Gastrocnemius medialis (tissue), 4 donors: ENCODE data around the gene DHRS9. TPM values are rescaled to one million over a fixed set of nuclear protein-coding genes. Genes with fewer than 3 reads are reported as not detected.

Source experiments
- ATAC-seq, 2 donors: fragments of 150-250 bp; one replicate each; pipeline ENCODE4 v1.9.1; 2016
- DNase-seq, 2 donors: peaks; one replicate each; pipeline ENCODE4 v3.0.0-alpha.2; 2019
- H3K27ac ChIP-seq, 4 donors: fragments of 200-600 bp; sonication (generic); 1 replicate in 1 of 4; 2 replicates in 3 of 4; pipeline ENCODE4 v1.5.1; 2016 to 2018; ENCODE audit warnings: mild to moderate bottlenecking in 2 of 4, moderate library complexity in 1 of 4
- H3K27me3 ChIP-seq, 3 donors: fragments of 200-600 bp; sonication (generic) in 2 of 3; 1 replicate in 1 of 3; 2 replicates in 2 of 3; pipeline versions ENCODE4 v1.5.1 to v1.6.0; 2016 to 2019; ENCODE audit warnings: mild to moderate bottlenecking in 1 of 3, moderate library complexity in 1 of 3
- H3K36me3 ChIP-seq, 2 donors: fragments of 200-600 bp; sonication (generic) in 1 of 2; one replicate each; pipeline ENCODE4 v1.5.1; 2017 to 2018
- H3K4me1 ChIP-seq, 2 donors: fragments of 200-600 bp; sonication (generic) in 1 of 2; one replicate each; pipeline ENCODE4 v1.5.1; 2016 to 2017; ENCODE audit warnings: mild to moderate bottlenecking in 2 of 2
- H3K4me3 ChIP-seq, 4 donors: fragments of 200-600 bp; sonication (generic) in 3 of 4; 1 replicate in 1 of 4; 2 replicates in 3 of 4; pipeline ENCODE4 v1.5.1; 2016 to 2019; ENCODE audit warnings: mild to moderate bottlenecking in 2 of 4
- H3K9me3 ChIP-seq, 3 donors: fragments of 200-600 bp; sonication (generic) in 2 of 3; 1 replicate in 1 of 3; 2 replicates in 2 of 3; pipeline ENCODE4 v1.5.1; 2016 to 2019
- POLR2A ChIP-seq, 2 donors: fragments of 450-650 bp; IDR thresholded peaks; one replicate each; pipeline ENCODE4 v1.6.1; 2017; ENCODE audit warnings: antibody characterized with exemption in 2 of 2, mild to moderate bottlenecking in 2 of 2, moderate library complexity in 2 of 2
- in situ Hi-C, 4 donors: fragments of 200-750 bp; cut with MboI; loops; one replicate each; pipeline versions ENCODE4 v1.15.0 to v1.8.0; 2017; ENCODE audit warnings: low sequenced_read_pairs in 4 of 4
- intact Hi-C: fragments of 100-400 bp; cut with DNase I; formaldehyde crosslinking; loops from one replicate; pipeline ENCODE4 v1.15.1; 2023; ENCODE audit warnings: low total_unique reads
- total RNA-seq, 4 donors: library from RNA; depleted of rRNA; stranded (reverse); fragments of >200 nt; gene quantifications; one replicate each; pipeline versions ENCODE4 v1.1.0 to v1.2.3, GENCODE V29; 2016
- TF ChIP-seq, protein P1 (sequence below), 5 experiments: fragments of 450-650 bp in 3 of 5; fragments of 200-600 bp in 2 of 5; sonication (generic) in 2 of 5; IDR thresholded peaks in 4 of 5; conservative IDR thresholded peaks in 1 of 5; 1 replicate in 4 of 5; 2 replicates in 1 of 5; pipeline ENCODE4 v1.5.1; 2016 to 2019; ENCODE audit warnings: antibody characterized with exemption in 5 of 5, mild to moderate bottlenecking in 3 of 5, moderate library complexity in 3 of 5

The DHRS9 gene
- total RNA-seq, 4 donors from 2014 or later: 0.23 to 0.68 (median 0.33) TPM; not detected in 1

DNA sequence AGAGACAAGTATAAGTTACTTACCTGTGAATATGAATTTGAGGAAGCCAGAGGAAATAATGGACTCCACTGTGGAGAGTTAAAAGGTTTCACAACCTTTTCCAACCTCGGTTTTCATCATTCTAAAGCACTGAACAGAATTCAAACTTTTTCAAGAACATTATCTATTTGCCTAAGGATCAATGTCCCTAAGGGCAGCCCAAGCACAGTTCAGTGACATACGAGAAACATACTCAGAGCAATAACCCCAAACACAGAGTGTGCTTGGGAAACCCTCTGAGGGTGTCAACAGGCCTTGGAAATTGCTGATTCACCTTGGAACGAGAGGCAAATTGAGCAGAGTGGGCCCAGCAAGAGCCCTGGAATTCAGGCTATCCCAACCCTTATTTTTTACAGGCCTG is 38.2 kb upstream of the DHRS9 start, which contains the start of gene ABCB11:
Gene ABCB11, minus strand, starts transcription at position 123 of the 400 bp plus-strand sequence. CDS start 13,199 bp downstream, outside the sequence.
- Histone ChIP-seq H3K27me3 (no peaks in the 10 kb centered on the region), H3K9me3 (no peaks in the 10 kb centered on the region), H3K4me1 (no peaks in the 10 kb centered on the region), H3K36me3 (no peaks in the 10 kb centered on the region), H3K4me3 (no peak within 1 kb of the TSS), H3K27ac (no peak within 1 kb of the TSS)
- intact Hi-C loops: no loop called here
- ATAC-seq (no peak), DNase-seq (no peak)
- in situ Hi-C loops: no loop called here
- no peak for TF ChIP-seq POLR2A (IDR thresholded peaks at IDR 0.05)
- TF ChIP-seq, protein P1, sequence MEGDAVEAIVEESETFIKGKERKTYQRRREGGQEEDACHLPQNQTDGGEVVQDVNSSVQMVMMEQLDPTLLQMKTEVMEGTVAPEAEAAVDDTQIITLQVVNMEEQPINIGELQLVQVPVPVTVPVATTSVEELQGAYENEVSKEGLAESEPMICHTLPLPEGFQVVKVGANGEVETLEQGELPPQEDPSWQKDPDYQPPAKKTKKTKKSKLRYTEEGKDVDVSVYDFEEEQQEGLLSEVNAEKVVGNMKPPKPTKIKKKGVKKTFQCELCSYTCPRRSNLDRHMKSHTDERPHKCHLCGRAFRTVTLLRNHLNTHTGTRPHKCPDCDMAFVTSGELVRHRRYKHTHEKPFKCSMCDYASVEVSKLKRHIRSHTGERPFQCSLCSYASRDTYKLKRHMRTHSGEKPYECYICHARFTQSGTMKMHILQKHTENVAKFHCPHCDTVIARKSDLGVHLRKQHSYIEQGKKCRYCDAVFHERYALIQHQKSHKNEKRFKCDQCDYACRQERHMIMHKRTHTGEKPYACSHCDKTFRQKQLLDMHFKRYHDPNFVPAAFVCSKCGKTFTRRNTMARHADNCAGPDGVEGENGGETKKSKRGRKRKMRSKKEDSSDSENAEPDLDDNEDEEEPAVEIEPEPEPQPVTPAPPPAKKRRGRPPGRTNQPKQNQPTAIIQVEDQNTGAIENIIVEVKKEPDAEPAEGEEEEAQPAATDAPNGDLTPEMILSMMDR (IDR thresholded peaks at IDR 0.05 in 4 of 5, conservative IDR thresholded peaks at IDR 0.05 in 1 of 5): no peak

DNA sequence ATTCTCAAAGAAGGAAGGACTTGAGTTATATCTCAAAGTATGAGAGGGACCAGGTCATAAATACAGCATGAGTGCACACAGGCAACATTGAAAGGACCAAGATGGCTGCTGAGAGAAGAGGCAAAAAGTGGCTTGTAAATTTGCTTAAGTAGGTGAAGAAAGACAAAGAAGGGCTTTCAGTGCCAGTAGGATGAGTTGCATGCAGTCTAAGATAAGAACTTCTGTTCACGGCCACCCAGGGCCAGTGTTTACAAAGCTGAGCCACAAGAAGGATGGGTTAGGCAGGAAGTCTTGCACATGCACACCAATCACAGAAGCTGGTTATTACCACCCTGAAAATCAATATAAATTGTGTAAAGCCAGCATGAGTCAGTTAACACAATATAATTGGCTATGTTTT is 35.1 kb upstream of the DHRS9 start:
- DNase-seq (no peak), ATAC-seq (no peak)
- in situ Hi-C loops: no loop called here
- intact Hi-C loops: no loop called here
- no peaks in the 10 kb centered on the region for H3K27me3 ChIP-seq
- no peaks in the 10 kb centered on the region for H3K36me3 ChIP-seq
- TF ChIP-seq POLR2A (IDR thresholded peaks at IDR 0.05): no peak
- TF ChIP-seq, protein P1 (IDR thresholded peaks at IDR 0.05 in 4 of 5, conservative IDR thresholded peaks at IDR 0.05 in 1 of 5): no peak
- H3K9me3 ChIP-seq: no peaks in the 10 kb centered on the region
- H3K27ac ChIP-seq: no peak overlapping the region
- H3K4me1 ChIP-seq: no peaks in the 10 kb centered on the region
- no peak overlapping the region for H3K4me3 ChIP-seq

DNA sequence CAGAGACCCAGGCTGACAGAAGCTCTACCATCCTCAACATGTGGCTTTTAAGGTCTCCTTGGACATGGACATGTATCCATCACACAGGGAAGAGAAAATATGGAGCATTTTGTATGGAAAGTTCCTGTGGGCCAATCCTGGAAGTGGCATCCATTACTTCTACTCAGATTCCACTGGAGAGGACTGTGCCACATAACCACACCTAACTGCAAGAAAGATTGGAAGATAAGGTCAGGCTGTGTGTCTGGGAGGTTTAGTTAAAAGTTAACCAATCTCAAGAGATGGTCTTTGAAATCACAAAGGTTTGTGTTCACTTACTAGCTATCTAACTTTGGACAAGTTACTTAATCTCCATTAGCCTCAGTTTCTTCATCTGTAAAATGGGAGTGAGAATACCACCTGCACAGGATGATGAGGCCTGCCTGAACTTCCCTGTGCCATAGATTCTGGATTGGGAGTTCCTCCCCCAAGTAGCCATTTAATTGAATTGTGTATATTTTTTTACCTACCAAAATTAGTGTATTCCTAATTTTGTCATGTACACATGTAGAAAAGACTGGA is 34.3 kb upstream of the DHRS9 start:
- no peaks in the 10 kb centered on the region for H3K9me3 ChIP-seq
- H3K27ac ChIP-seq: no peak overlapping the region
- in situ Hi-C loops: no loop called here
- H3K4me1 ChIP-seq: no peaks in the 10 kb centered on the region
- no peaks in the 10 kb centered on the region for H3K27me3 ChIP-seq
- H3K36me3 ChIP-seq: no peaks in the 10 kb centered on the region
- intact Hi-C loops: no loop called here
- no peak for TF ChIP-seq POLR2A (IDR thresholded peaks at IDR 0.05)
- TF ChIP-seq, protein P1 (IDR thresholded peaks at IDR 0.05 in 4 of 5, conservative IDR thresholded peaks at IDR 0.05 in 1 of 5): no peak
- no peak overlapping the region for H3K4me3 ChIP-seq
- ATAC-seq (no peak), DNase-seq (no peak)

DNA sequence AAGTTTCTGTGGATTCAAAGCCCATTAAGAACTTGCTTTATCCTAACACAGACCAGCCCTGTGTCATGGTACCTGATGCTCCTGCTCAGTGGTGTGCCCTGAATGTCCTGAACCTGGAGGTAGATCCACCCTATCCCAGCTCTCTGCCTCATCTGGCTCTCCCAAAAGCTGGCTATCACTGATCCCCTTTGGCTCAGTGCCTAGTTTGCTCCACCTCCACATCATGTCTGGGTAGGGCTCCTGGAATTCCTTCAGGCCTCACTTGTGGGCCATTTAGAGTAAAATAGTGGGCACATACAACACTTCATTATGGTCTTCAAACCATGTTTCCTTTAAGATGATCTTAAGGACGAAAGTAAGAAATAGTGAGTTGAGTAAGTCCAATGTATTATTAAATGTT is 33.5 kb upstream of the DHRS9 start:
- intact Hi-C loops: no loop called here

More for the DNA sequence above, 33.5 kb upstream of the DHRS9 start:
- Histone ChIP-seq H3K4me3 (no peak overlapping the region), H3K27me3 (no peaks in the 10 kb centered on the region), H3K9me3 (no peaks in the 10 kb centered on the region), H3K27ac (no peak overlapping the region), H3K4me1 (no peaks in the 10 kb centered on the region), H3K36me3 (no peaks in the 10 kb centered on the region)
- no peak for TF ChIP-seq POLR2A (IDR thresholded peaks at IDR 0.05)
- TF ChIP-seq, protein P1 (IDR thresholded peaks at IDR 0.05 in 4 of 5, conservative IDR thresholded peaks at IDR 0.05 in 1 of 5): no peak
- in situ Hi-C loops: no loop called here
- DNase-seq (no peak), ATAC-seq (no peak)
